AML-193 (cell line): ENCODE data around the gene CFAP43.

Experiments
- DNase-seq, 2 experiments: peaks; one replicate each; lab custom pipeline; 2025; lab: John Stamatoyannopoulos, UW

CFAP43 gene

GRCh38 chr10:104139221-104139620 is 92.9 kb downstream of the CFAP43 start:
- DNase-seq, result peak in 1 of 2 experiments; percentile 17

- no peak for DNase-seq
Measured at GRCh38 chr10:104138131-104138530, 94.0 kb downstream of the CFAP43 start.

GRCh38 chr10:104130041-104130440 is 102.1 kb downstream of the CFAP43 start:
- DNase-seq, result no peak

- no peak for DNase-seq
Measured at GRCh38 chr10:104128214-104128613, 104.0 kb downstream of the CFAP43 start.

GRCh38 chr10:104127411-104127810 is 104.8 kb downstream of the CFAP43 start:
- DNase-seq, result peak; percentile 3 to 33

- DNase-seq, result peak; percentile 23 to 24
Measured at GRCh38 chr10:104123397-104123796, 108.8 kb downstream of the CFAP43 start.

GRCh38 chr10:104122225-104123107 is 109.7 kb downstream of the CFAP43 start:
- DNase-seq, result peak; percentile 20 to 29

GRCh38 chr10:104121485-104122224 is 110.5 kb downstream of the CFAP43 start, which contains the start of gene SFR1:
SFR1 (plus strand) TSS chr10:104122171; CDS start chr10:104122184, 13 bp downstream.
- peak; percentile 96 to 98 for DNase-seq

- peak; percentile 62 to 80 for DNase-seq
Measured at GRCh38 chr10:104120903-104121484, 111.2 kb downstream of the CFAP43 start.

GRCh38 chr10:104120512-104120902 is 111.7 kb downstream of the CFAP43 start:
- no peak for DNase-seq

- no peak for DNase-seq
Measured at GRCh38 chr10:104119996-104120395, 112.2 kb downstream of the CFAP43 start.

- no peak for DNase-seq
Measured at GRCh38 chr10:104117839-104118323, 114.3 kb downstream of the CFAP43 start.

GRCh38 chr10:104113376-104113956 is 118.7 kb downstream of the CFAP43 start:
- DNase-seq, result no peak

GRCh38 chr10:104109908-104110662 is 122.1 kb downstream of the CFAP43 start:
- no peak for DNase-seq

GRCh38 chr10:104104926-104105325 is 127.2 kb downstream of the CFAP43 start:
- no peak for DNase-seq

- DNase-seq, result no peak
Measured at GRCh38 chr10:104104418-104104817, 127.7 kb downstream of the CFAP43 start.

- DNase-seq, result no peak
Measured at GRCh38 chr10:104103956-104104355, 128.2 kb downstream of the CFAP43 start.

- no peak for DNase-seq
Measured at GRCh38 chr10:104101902-104102301, 130.3 kb downstream of the CFAP43 start.

GRCh38 chr10:104100795-104101194 is 131.4 kb downstream of the CFAP43 start:
- no peak for DNase-seq

GRCh38 chr10:104099941-104100340 is 132.2 kb downstream of the CFAP43 start:
- no peak for DNase-seq

GRCh38 chr10:104099269-104099668 is 132.9 kb downstream of the CFAP43 start:
- no peak for DNase-seq
